SK-N-SH (cell line): ENCODE measurements around the gene ZFHX3.

Experiments used
- CTCF ChIP-seq: fragments of 200-600 bp; sonication (generic); IDR thresholded peaks from 2 replicates; pipeline ENCODE4 v1.6.1; 2017; ENCODE audit warnings: antibody characterized with exemption, mild to moderate bottlenecking, moderate library complexity
- EP300 ChIP-seq, 2 experiments: IDR thresholded peaks; 2 replicates each; pipeline versions ENCODE4 v1.4.0 to v1.6.1; 2012; ENCODE audit warnings: borderline replicate concordance in 1 of 2, low read depth in 1 of 2, low read length in 1 of 2
- EZH2phosphoT487 ChIP-seq: fragments of 200-600 bp; sonication (generic); IDR thresholded peaks from 2 replicates; pipeline ENCODE4 v1.6.1; 2017; ENCODE audit warnings: low read depth, mixed run types, mild to moderate bottlenecking, antibody characterized with exemption, moderate library complexity, borderline replicate concordance
- MAX ChIP-seq: IDR thresholded peaks from 2 replicates; pipeline ENCODE4 v1.4.0; 2012; ENCODE audit warnings: low read depth
- PBX3 ChIP-seq: IDR thresholded peaks from 2 replicates; pipeline ENCODE4; 2012
- TCF12 ChIP-seq: IDR thresholded peaks from 2 replicates; pipeline ENCODE4 v1.4.0; 2012
- TEAD4 ChIP-seq: IDR thresholded peaks from 2 replicates; pipeline ENCODE4 v1.4.0; 2012; ENCODE audit warnings: mild to moderate bottlenecking, borderline replicate concordance; ENCODE audit not compliant: insufficient read depth

GRCh38 chr16:72985995-72986394, 61.9 kb downstream of the ZFHX3 start:
- TF ChIP-seq CTCF (no peak), TEAD4 (no peak), TCF12 (no peak), EZH2phosphoT487 (no peak), PBX3 (no peak), EP300 (IDR thresholded peaks at IDR 0.05; ENCODE audit: borderline replicate concordance in 1 of 2, low read depth in 1 of 2, low read length in 1 of 2) (no peak), MAX (no peak)
